HCT116 (cell line): Measurements from ENCODE around the gene TGFBR1. TPM values are rescaled to one million over a fixed set of nuclear protein-coding genes. Genes with fewer than 3 reads are reported as not detected.

Experiments used
- ATAC-seq: fragments of 200-7000 bp; cut with Tn5 transposase; 2 replicates; pipeline ENCODE4 v1.9.1; 2020; ENCODE audit warnings: mild to moderate bottlenecking, moderate library complexity
- BruUV-seq: library from RNA; stranded (reverse); fragments of 400-500 nt; replicated peaks from 2 replicates; lab custom pipeline; 2021; lab: Mats Ljungman, UMichigan
- CTCF ChIA-PET: fragments of 300-600 bp; sonication (Branson Sonifier 250); formaldehyde crosslinking; loops from one replicate; lab custom pipeline; 2021; ENCODE audit warnings: antibody characterized with exemption; lab: Charles Lee
- POLR2A ChIA-PET: fragments of 300-600, 350-600 bp; sonication (Branson Sonifier 250); formaldehyde crosslinking; loops from one replicate; lab custom pipeline; 2021; ENCODE audit warnings: antibody characterized with exemption; lab: Charles Lee
- RAD21 ChIA-PET, 2 experiments: fragments of 300-600 bp; sonication (Branson Sonifier 250); formaldehyde crosslinking; loops; one replicate each; lab custom pipeline; 2023; ENCODE audit warnings: low total read pairs in 2 of 2; ENCODE audit not compliant: uncharacterized antibody in 2 of 2, unreplicated experiment in 2 of 2, low non-redundant PET in 1 of 2; lab: Charles Lee
- DNase-seq: peaks from one replicate; pipeline ENCODE4 v3.0.0-alpha.2; 2010; ENCODE audit warnings: low read depth, low spot score
- H2AFZ ChIP-seq: fragments of 200-600 bp; shearing (Covaris generic), sonication (generic); 2 replicates; pipeline ENCODE4 v1.6.1; 2017; ENCODE audit warnings: low read depth, mixed run types, mixed read lengths, antibody characterized with exemption, low read length; ENCODE audit not compliant: poor library complexity, severe bottlenecking
- H3K27ac ChIP-seq: 2 replicates; pipeline ENCODE4 v1.5.1; 2012; ENCODE audit warnings: low read depth, low read length
- H3K27me3 ChIP-seq: fragments of 200-600 bp; sonication (generic); 2 replicates; pipeline ENCODE4 v1.6.1; 2016; ENCODE audit warnings: mixed run types, low read length, mixed read lengths; ENCODE audit not compliant: insufficient read depth
- H3K36me3 ChIP-seq, 2 experiments: fragments of 200-500 bp in 1 of 2; fragments of 200-600 bp in 1 of 2; sonication (Bioruptor generic) in 1 of 2; sonication (generic) in 1 of 2; 2 replicates each; pipeline versions ENCODE4 v1.5.1 to v1.6.1; 2014 to 2016; ENCODE audit warnings: low read length in 2 of 2, inconsistent platforms in 1 of 2, mixed read lengths in 1 of 2, mixed run types in 1 of 2; ENCODE audit not compliant: insufficient read depth in 2 of 2, control insufficient read depth in 1 of 2
- H3K4me1 ChIP-seq, 2 experiments: fragments of 200-600 bp in 1 of 2; sonication (generic) in 1 of 2; 2 replicates each; pipeline versions ENCODE4 v1.5.1 to v1.6.1; 2012 to 2017; ENCODE audit warnings: low read length in 2 of 2, inconsistent platforms in 1 of 2, mild to moderate bottlenecking in 1 of 2, mixed read lengths in 1 of 2, mixed run types in 1 of 2, moderate library complexity in 1 of 2; ENCODE audit not compliant: insufficient read depth in 2 of 2, control insufficient read depth in 1 of 2
- H3K4me2 ChIP-seq: fragments of 200-600 bp; sonication (generic); 2 replicates; pipeline ENCODE4 v1.6.1; 2017; ENCODE audit warnings: mixed run types, low read length, mixed read lengths
- H3K4me3 ChIP-seq, 2 experiments: fragments of 200-600 bp in 1 of 2; sonication (generic) in 1 of 2; replicated peaks in 1 of 2; 2 replicates each; pipeline ENCODE4 v1.5.1; 2011 to 2016; ENCODE audit warnings: low read length in 2 of 2, control low read depth in 1 of 2, low read depth in 1 of 2, mild to moderate bottlenecking in 1 of 2, mixed read lengths in 1 of 2, mixed run types in 1 of 2
- H3K79me2 ChIP-seq: fragments of 200-600 bp; sonication (generic); 2 replicates; pipeline ENCODE4 v1.6.1; 2017; ENCODE audit warnings: mild to moderate bottlenecking, mixed run types, low read length, moderate library complexity, mixed read lengths; ENCODE audit not compliant: insufficient read depth
- H3K9ac ChIP-seq: fragments of 200-600 bp; sonication (generic); 2 replicates; pipeline ENCODE4 v1.6.1; 2016; ENCODE audit warnings: low read length, mixed read lengths
- H3K9me2 ChIP-seq: fragments of 200-600 bp; sonication (generic), shearing (Covaris generic); 2 replicates; pipeline ENCODE4 v1.6.1; 2017; ENCODE audit warnings: mixed run types, mild to moderate bottlenecking, moderate library complexity; ENCODE audit not compliant: insufficient read depth
- H3K9me3 ChIP-seq, 2 experiments: fragments of 200-500 bp in 1 of 2; fragments of 200-600 bp in 1 of 2; sonication (Bioruptor generic) in 1 of 2; sonication (generic) in 1 of 2; 2 replicates each; pipeline ENCODE4 v1.6.1; 2014 to 2017; ENCODE audit warnings: low read length in 2 of 2, mixed read lengths in 2 of 2, inconsistent platforms in 1 of 2, low read depth in 1 of 2, mild to moderate bottlenecking in 1 of 2, mixed run types in 1 of 2, moderate library complexity in 1 of 2; ENCODE audit not compliant: control insufficient read depth in 1 of 2, insufficient read depth in 1 of 2
- H4K20me1 ChIP-seq: fragments of 200-600 bp; sonication (generic), shearing (Covaris generic); 2 replicates; pipeline ENCODE4 v1.6.1; 2017; ENCODE audit warnings: mixed run types, mild to moderate bottlenecking, moderate library complexity; ENCODE audit not compliant: insufficient read depth
- CBX3 ChIP-seq: IDR thresholded peaks from 2 replicates; pipeline ENCODE4 v1.6.1; 2012; ENCODE audit warnings: low read depth
- CEBPB ChIP-seq: IDR thresholded peaks from 2 replicates; pipeline ENCODE4 v1.6.1; 2012; ENCODE audit warnings: low read depth
- EGR1 ChIP-seq: IDR thresholded peaks from 2 replicates; pipeline ENCODE4 v1.6.1; 2012; ENCODE audit warnings: low read depth
- JUND ChIP-seq: IDR thresholded peaks from 2 replicates; pipeline ENCODE4 v1.6.1; 2012
- POLR2A ChIP-seq: IDR thresholded peaks from 2 replicates; pipeline ENCODE4 v1.7.0; 2011; ENCODE audit warnings: borderline replicate concordance; ENCODE audit not compliant: insufficient read depth, insufficient read length; ENCODE audit errors: extremely low read depth
- SRF ChIP-seq: IDR thresholded peaks from 2 replicates; pipeline ENCODE4 v1.6.1; 2012; ENCODE audit warnings: low read depth
- ZFX ChIP-seq: fragments of 450-650 bp; IDR thresholded peaks from 2 replicates; pipeline ENCODE4 v1.6.1; 2017
- intact Hi-C: fragments of 100-400 bp; cut with micrococcal nuclease; formaldehyde crosslinking; loops from 2 replicates; pipeline ENCODE4 v1.10.0; 2022
- total RNA-seq: library from RNA; stranded (reverse); gene quantifications from one replicate; pipeline ENCODE4 v1.2.1, GENCODE V29; 2021; ENCODE audit not compliant: unreplicated experiment
- TF ChIP-seq, protein P1 (sequence below), 3 experiments: fragments of 200-600 bp in 1 of 3; sonication (generic) in 1 of 3; IDR thresholded peaks in 2 of 3; conservative IDR thresholded peaks in 1 of 3; 2 replicates each; pipeline ENCODE4 v1.5.1; 2012 to 2017; ENCODE audit warnings: low read depth in 2 of 3, low read length in 2 of 3, antibody characterized with exemption in 1 of 3, borderline replicate concordance in 1 of 3, control low read depth in 1 of 3, mild to moderate bottlenecking in 1 of 3, mixed read lengths in 1 of 3, mixed run types in 1 of 3, moderate library complexity in 1 of 3; ENCODE audit not compliant: insufficient read depth in 1 of 3

TGFBR1 gene
- total RNA-seq, 1 experiment from 2014 or later: 26.6 TPM

DNA sequence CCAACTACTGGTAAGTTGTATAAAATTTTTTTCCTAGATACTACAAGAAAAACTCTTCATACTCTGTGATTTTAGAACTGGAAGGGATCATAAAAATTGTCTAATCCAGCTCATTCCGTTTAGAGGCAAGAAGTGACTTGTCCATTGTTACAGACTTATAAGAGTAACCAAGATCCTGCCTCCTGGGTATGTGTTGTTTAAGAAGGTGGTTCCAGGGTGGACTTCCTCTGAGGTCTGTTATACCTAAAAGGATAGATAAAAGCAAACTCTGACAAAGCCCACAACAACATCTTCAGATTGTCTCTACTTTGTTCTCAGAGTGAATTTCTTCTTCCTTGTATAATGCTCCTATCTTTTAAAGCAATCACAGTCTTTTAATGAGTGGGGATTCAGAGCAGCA, 24.2 kb downstream of the TGFBR1 start:
- ChIA-PET POLR2A (no interaction called here), RAD21 (no interaction called here), CTCF (no interaction called here)
- TF ChIP-seq CBX3: no peak
- TF ChIP-seq ZFX: no peak
- TF ChIP-seq EGR1: no peak
- H3K36me3 ChIP-seq: no peaks in the 10 kb centered on the region
- ATAC-seq (no peak), DNase-seq (no peak)
- no peaks in the 10 kb centered on the region for H3K9me3 ChIP-seq
- H4K20me1 ChIP-seq: no peaks in the 10 kb centered on the region
- H3K4me3 ChIP-seq: no peak overlapping the region
- no peaks in the 10 kb centered on the region for H3K27me3 ChIP-seq
- intact Hi-C loops: no loop called here
- no peak overlapping the region for H3K9ac ChIP-seq
- H3K4me2 ChIP-seq: no peak overlapping the region
- H2AFZ ChIP-seq: no peak overlapping the region
- no peaks in the 10 kb centered on the region for H3K9me2 ChIP-seq
- BruUV-seq: no TSS peak
- no peak overlapping the region for H3K27ac ChIP-seq
- H3K4me1 ChIP-seq: no peaks in the 10 kb centered on the region
- no peaks in the 10 kb centered on the region for H3K79me2 ChIP-seq

DNA sequence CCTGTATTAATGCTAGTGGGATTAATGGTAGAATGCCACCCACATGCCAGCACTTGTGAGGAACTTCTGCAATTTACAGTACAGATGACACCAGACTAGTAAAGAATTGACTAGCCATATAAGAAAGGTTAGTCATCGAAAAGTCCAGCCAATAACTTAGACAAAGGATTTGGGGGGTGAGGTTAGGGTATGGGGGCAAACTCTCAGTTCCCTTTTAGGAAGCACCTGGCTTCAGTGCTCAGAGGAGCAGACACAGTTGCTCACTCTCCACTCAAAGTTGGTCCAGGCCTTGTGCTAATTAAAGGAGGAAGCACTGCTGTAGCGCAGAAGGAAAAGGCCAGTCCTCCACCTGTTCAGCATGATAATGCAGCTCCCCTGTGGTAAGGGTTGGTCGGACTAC, 25.2 kb downstream of the TGFBR1 start:
- Histone ChIP-seq H2AFZ (no peak overlapping the region), H3K9me2 (no peaks in the 10 kb centered on the region), H4K20me1 (no peaks in the 10 kb centered on the region), H3K79me2 (no peaks in the 10 kb centered on the region), H3K27ac (no peak overlapping the region), H3K27me3 (no peaks in the 10 kb centered on the region), H3K4me2 (no peak overlapping the region), H3K4me1 (no peaks in the 10 kb centered on the region), H3K4me3 (no peak overlapping the region), H3K9me3 (no peaks in the 10 kb centered on the region), H3K9ac (no peak overlapping the region), H3K36me3 (no peaks in the 10 kb centered on the region)
- DNase-seq (no peak), ATAC-seq (no peak)
- BruUV-seq: no TSS peak
- RAD21 ChIA-PET: no interaction called here
- POLR2A ChIA-PET: no interaction called here
- CTCF ChIA-PET: no interaction called here
- TF ChIP-seq JUND (no peak), CEBPB (no peak), SRF (no peak), POLR2A (no peak)
- TF ChIP-seq, protein P1, sequence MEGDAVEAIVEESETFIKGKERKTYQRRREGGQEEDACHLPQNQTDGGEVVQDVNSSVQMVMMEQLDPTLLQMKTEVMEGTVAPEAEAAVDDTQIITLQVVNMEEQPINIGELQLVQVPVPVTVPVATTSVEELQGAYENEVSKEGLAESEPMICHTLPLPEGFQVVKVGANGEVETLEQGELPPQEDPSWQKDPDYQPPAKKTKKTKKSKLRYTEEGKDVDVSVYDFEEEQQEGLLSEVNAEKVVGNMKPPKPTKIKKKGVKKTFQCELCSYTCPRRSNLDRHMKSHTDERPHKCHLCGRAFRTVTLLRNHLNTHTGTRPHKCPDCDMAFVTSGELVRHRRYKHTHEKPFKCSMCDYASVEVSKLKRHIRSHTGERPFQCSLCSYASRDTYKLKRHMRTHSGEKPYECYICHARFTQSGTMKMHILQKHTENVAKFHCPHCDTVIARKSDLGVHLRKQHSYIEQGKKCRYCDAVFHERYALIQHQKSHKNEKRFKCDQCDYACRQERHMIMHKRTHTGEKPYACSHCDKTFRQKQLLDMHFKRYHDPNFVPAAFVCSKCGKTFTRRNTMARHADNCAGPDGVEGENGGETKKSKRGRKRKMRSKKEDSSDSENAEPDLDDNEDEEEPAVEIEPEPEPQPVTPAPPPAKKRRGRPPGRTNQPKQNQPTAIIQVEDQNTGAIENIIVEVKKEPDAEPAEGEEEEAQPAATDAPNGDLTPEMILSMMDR (IDR thresholded peaks at IDR 0.05 in 2 of 3, conservative IDR thresholded peaks at IDR 0.05 in 1 of 3; ENCODE audit: borderline replicate concordance in 1 of 3, insufficient read depth in 1 of 3, low read depth in 2 of 3, low read length in 2 of 3): no peak
- intact Hi-C loops: no loop called here
